ENCODE results near the gene INPP5E.

Gene INPP5E

DNA sequence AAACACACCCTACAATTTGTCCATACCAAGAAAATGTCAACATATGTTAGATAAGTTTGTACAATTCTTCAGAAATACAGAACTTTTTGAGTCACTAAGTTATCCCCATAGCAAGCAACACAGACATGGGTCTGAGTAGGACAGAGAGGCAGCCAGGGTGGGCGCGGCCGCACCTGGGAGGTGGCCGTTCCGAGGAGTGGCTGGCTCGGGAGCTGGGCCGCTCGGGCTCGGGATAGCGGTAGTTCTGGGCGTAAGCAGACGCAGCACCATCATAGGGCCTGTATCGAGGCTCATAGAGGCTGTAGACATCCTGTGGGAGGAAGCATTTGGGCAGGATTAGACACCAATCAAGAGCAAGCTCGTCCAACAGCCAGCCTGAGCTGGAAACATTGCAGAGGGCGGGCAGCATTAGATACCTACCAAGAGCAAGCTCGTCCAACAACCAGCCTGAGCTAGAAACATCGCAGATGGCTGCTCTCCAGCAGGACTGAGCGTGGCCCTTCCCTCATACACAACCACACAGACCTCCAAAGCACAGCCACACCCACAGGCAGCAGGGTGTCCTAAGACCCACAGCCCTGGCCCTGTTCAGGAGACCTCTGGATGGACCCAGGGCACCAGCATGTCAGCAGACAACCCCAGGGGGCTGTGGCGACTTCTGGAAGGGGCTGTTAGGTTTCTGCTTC, 32.3 kb upstream of the INPP5E start:
- TF ChIP-seq, protein P1, sequence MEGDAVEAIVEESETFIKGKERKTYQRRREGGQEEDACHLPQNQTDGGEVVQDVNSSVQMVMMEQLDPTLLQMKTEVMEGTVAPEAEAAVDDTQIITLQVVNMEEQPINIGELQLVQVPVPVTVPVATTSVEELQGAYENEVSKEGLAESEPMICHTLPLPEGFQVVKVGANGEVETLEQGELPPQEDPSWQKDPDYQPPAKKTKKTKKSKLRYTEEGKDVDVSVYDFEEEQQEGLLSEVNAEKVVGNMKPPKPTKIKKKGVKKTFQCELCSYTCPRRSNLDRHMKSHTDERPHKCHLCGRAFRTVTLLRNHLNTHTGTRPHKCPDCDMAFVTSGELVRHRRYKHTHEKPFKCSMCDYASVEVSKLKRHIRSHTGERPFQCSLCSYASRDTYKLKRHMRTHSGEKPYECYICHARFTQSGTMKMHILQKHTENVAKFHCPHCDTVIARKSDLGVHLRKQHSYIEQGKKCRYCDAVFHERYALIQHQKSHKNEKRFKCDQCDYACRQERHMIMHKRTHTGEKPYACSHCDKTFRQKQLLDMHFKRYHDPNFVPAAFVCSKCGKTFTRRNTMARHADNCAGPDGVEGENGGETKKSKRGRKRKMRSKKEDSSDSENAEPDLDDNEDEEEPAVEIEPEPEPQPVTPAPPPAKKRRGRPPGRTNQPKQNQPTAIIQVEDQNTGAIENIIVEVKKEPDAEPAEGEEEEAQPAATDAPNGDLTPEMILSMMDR (IDR thresholded peaks at IDR 0.05; ENCODE audit: low read length, missing control alignments): no peak
- DNase-seq (ENCODE audit: low read depth): no peak
- H3K4me3 ChIP-seq (replicated peaks; ENCODE audit: low read depth, low read length): no peak overlapping the region

DNA sequence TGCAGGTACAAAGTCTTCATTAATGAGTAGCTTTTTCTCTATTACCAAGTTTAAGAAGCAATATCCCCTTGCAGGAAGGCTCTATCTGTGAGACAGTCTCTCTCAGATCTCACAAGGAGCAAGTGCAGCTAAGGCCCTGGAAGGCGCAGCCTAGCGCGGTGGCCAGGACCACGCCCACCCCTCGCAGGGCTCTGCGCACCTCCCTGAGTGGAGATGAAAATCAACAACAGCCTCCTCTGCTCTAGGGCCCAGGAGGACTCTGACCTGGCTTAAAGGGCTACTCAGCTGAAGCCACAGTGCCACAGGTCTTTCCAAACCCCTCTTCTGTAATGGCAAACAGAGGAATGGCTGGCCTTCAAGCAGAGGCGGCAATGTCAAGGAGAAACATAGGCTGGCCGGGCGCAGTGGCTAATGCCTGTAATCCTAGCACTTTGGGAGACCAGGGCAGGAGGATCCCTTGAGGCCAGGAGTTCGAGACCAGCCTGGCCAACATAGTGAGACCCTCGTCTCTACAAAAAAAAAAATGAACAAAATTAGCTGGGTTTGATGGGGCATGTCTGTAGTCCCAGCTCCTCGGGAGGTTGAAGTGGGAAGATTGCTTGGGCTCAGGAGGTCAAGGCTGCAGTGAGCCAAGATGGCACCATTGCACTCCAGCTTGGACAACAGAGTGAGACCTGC, 31.3 kb upstream of the INPP5E start:
- TF ChIP-seq, protein P1 (IDR thresholded peaks at IDR 0.05; ENCODE audit: low read length, missing control alignments): no peak
- H3K4me3 ChIP-seq (replicated peaks; ENCODE audit: low read depth, low read length): no peak overlapping the region

DNA sequence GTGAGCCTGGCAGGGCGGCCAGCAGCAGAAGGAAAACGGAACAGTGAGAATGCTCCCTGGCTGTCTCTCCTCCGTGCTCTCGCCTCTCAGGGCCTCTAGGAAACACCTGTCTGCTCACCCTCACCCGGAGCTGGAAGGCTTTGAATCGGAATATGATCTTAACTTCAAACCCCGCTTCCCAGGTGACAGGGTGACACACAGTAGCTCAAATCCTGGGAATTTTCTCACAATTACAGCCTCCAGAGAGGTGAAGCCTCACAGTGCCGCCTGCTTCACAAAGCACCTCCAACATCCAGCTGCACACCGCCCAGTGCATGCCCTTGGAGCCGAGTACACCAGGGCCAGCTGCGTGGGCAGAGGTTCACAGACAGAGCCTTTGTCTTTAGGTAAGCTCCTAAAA, 30.7 kb upstream of the INPP5E start:
- DNase-seq (ENCODE audit: low read depth): no peak
- TF ChIP-seq, protein P1 (IDR thresholded peaks at IDR 0.05; ENCODE audit: low read length, missing control alignments): no peak
- no peak overlapping the region for H3K4me3 ChIP-seq (replicated peaks; ENCODE audit: low read depth, low read length)

More for the DNA sequence above, 31.3 kb upstream of the INPP5E start:
- no peak for DNase-seq (ENCODE audit: low read depth)

DNA sequence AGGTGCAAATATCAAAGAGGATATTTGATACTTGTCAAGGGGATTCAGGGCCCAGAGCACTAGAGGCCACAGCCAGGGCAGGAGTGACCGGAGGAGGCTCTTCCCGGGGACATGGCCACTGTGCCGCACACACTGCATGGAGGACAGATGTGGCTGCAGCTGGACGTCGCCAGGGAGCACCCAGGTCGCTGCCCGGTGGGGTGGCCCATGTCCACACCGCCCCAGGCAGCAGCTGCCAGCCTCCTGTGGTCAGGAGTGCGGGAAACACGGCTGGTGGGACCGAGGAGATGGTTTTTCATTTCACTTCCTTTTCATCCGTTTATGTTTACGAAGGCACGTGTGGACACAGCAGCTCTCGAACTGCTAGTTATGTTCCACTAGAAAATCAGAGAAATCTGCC, 28.1 kb upstream of the INPP5E start:
- H3K4me3 ChIP-seq (replicated peaks; ENCODE audit: low read depth, low read length): no peak overlapping the region
- TF ChIP-seq, protein P1 (IDR thresholded peaks at IDR 0.05; ENCODE audit: low read length, missing control alignments): no peak
- no peak for DNase-seq (ENCODE audit: low read depth)

DNA sequence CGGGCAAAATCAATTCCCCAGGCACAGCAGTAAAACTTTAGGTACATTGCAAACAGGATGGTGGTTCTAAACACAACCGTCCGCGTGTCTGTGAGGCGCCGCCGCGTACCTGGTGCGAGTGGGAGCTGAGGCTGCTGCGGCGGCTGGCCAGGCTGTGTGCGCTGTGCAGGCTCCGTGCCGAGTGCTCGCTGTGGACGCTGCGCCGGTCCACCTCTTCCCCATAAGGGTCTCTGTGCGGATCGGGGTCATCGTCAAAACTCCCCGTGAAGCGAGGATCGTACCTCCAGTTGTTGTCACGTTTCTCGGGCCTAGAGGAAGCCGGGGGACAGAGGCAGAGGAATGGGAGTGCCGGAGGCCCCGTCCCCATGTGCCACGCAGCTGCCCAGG, 26.5 kb upstream of the INPP5E start:
- H3K4me3 ChIP-seq (replicated peaks; ENCODE audit: low read depth, low read length): no peak overlapping the region
- TF ChIP-seq, protein P1 (IDR thresholded peaks at IDR 0.05; ENCODE audit: low read length, missing control alignments): no peak
- no peak for DNase-seq (ENCODE audit: low read depth)

DNA sequence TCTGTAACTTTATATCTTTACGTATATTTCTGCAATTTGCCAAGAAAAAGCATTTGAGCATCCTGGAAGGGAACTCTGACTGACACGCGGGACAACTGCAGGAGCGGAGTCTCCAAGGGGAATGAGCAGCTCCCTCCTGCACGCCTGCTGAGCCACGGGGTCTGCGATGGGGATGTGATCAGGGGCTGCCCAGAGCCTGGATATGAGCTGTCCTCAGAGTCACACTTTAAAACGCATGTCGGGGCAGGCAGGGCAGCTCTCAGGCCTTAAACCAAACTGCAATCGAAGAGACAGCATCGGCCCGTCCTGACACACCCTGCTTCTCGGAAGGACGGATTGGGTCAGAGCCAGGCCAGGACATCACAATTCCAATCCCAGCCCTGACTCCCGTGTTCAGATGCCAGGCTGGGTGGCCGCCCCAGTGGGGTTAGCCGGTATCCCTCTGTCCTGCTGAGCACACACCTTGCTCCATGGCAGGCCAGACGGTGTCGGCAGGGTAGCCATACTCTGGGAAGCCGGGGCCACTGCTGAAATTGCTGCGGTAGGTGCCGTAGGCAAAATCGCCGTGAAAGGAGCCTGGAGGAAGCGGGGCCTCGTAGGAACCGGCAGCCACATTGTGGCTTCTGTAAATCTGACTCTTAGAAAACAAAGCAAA, 26.0 kb upstream of the INPP5E start:
- TF ChIP-seq, protein P1 (IDR thresholded peaks at IDR 0.05; ENCODE audit: low read length, missing control alignments): no peak
- H3K4me3 ChIP-seq (replicated peaks; ENCODE audit: low read depth, low read length): no peak overlapping the region
- DNase-seq (ENCODE audit: low read depth): no peak

All from fibroblast of pulmonary artery (primary cell).